H9 (cell line): Measurements from ENCODE around the gene GALNT10. TPM values are rescaled to one million over a fixed set of nuclear protein-coding genes. Genes with fewer than 3 reads are reported as not detected.

Experiments used
- DNase-seq: peaks from one replicate; pipeline ENCODE4 v3.0.0-alpha.2; 2017
- H2AFZ ChIP-seq: one replicate; pipeline ENCODE4 v1.6.1; 2013; ENCODE audit warnings: mild to moderate bottlenecking, low read length, control low read depth, moderate library complexity
- H2AK5ac ChIP-seq: 2 replicates; pipeline ENCODE4 v1.6.1; 2013; ENCODE audit warnings: low read length, control low read depth, mixed read lengths; ENCODE audit not compliant: insufficient read length
- H2BK120ac ChIP-seq: one replicate; pipeline ENCODE4 v1.6.1; 2013; ENCODE audit warnings: low read depth, mild to moderate bottlenecking, low read length, control low read depth, inconsistent platforms; ENCODE audit not compliant: poor library complexity, severe bottlenecking
- H2BK12ac ChIP-seq: 2 replicates; pipeline ENCODE4 v1.6.1; 2013; ENCODE audit warnings: low read length, control low read depth, mixed read lengths, low read depth; ENCODE audit not compliant: insufficient read length
- H2BK15ac ChIP-seq: 2 replicates; pipeline ENCODE4 v1.6.1; 2013; ENCODE audit warnings: low read depth, low read length, control low read depth
- H2BK20ac ChIP-seq: one replicate; pipeline ENCODE4 v1.6.1; 2013; ENCODE audit warnings: low read depth, mild to moderate bottlenecking, low read length, control low read depth, inconsistent platforms; ENCODE audit not compliant: poor library complexity, severe bottlenecking
- H2BK5ac ChIP-seq: 2 replicates; pipeline ENCODE4 v1.6.1; 2013; ENCODE audit warnings: low read length, control low read depth, mixed read lengths; ENCODE audit not compliant: insufficient read length
- H3K14ac ChIP-seq: 2 replicates; pipeline ENCODE4 v1.6.1; 2013; ENCODE audit warnings: low read length, control low read depth; ENCODE audit not compliant: insufficient read depth
- H3K18ac ChIP-seq: 2 replicates; pipeline ENCODE4 v1.6.1; 2013; ENCODE audit warnings: low read depth, mild to moderate bottlenecking, mixed read lengths, low read length, control low read depth; ENCODE audit not compliant: insufficient read length
- H3K23ac ChIP-seq: 2 replicates; pipeline ENCODE4 v1.6.1; 2013; ENCODE audit warnings: low read length, control low read depth, mixed read lengths, low read depth; ENCODE audit not compliant: insufficient read length
- H3K23me2 ChIP-seq: 2 replicates; pipeline ENCODE4 v1.6.1; 2013; ENCODE audit warnings: low read depth, mild to moderate bottlenecking, mixed read lengths, low read length, control low read depth; ENCODE audit not compliant: insufficient read length, poor library complexity, severe bottlenecking
- H3K27ac ChIP-seq: 2 replicates; pipeline ENCODE4 v1.5.1; 2013; ENCODE audit warnings: low read length, control low read depth, mixed read lengths, low read depth; ENCODE audit not compliant: insufficient read length
- H3K27me3 ChIP-seq: 2 replicates; pipeline ENCODE4 v1.6.1; 2013; ENCODE audit warnings: low read length, control low read depth, inconsistent platforms; ENCODE audit not compliant: insufficient read depth
- H3K4ac ChIP-seq: 2 replicates; pipeline ENCODE4 v1.6.1; 2013; ENCODE audit warnings: low read depth, mild to moderate bottlenecking, control low read depth, inconsistent platforms, low read length, moderate library complexity
- H3K4me1 ChIP-seq: 2 replicates; pipeline ENCODE4 v1.6.1; 2013; ENCODE audit warnings: low read length, control low read depth, inconsistent platforms; ENCODE audit not compliant: insufficient read depth
- H3K4me2 ChIP-seq: 2 replicates; pipeline ENCODE4 v1.6.1; 2013; ENCODE audit warnings: low read length, control low read depth, mixed read lengths; ENCODE audit not compliant: insufficient read length, insufficient read depth
- H3K56ac ChIP-seq: 2 replicates; pipeline ENCODE4 v1.6.1; 2013; ENCODE audit warnings: low read depth, mild to moderate bottlenecking, mixed read lengths, low read length, control low read depth; ENCODE audit not compliant: insufficient read length
- H3K79me1 ChIP-seq: 2 replicates; pipeline ENCODE4 v1.6.1; 2013; ENCODE audit warnings: low read depth, mild to moderate bottlenecking, moderate library complexity, low read length, control low read depth, inconsistent platforms; ENCODE audit not compliant: insufficient read depth, poor library complexity, severe bottlenecking
- H3K79me2 ChIP-seq: 2 replicates; pipeline ENCODE4 v1.6.1; 2013; ENCODE audit warnings: low read length, control low read depth, inconsistent platforms; ENCODE audit not compliant: insufficient read depth
- H3K9ac ChIP-seq: 2 replicates; pipeline ENCODE4 v1.6.1; 2013; ENCODE audit warnings: low read length, control low read depth, mixed read lengths; ENCODE audit not compliant: insufficient read length; ENCODE audit errors: extremely low read depth
- H3K9me3 ChIP-seq: one replicate; pipeline ENCODE4 v1.6.1; 2013; ENCODE audit warnings: low read depth, low read length, inconsistent platforms; ENCODE audit not compliant: control insufficient read depth
- H3T11ph ChIP-seq: one replicate; pipeline ENCODE4 v1.6.1; 2013; ENCODE audit warnings: mild to moderate bottlenecking, low read length, control low read depth, inconsistent platforms
- H4K20me1 ChIP-seq: one replicate; pipeline ENCODE4 v1.6.1; 2013; ENCODE audit not compliant: control insufficient read depth, insufficient read length, insufficient read depth
- H4K5ac ChIP-seq: 2 replicates; pipeline ENCODE4 v1.6.1; 2013; ENCODE audit warnings: low read depth, mild to moderate bottlenecking, mixed read lengths, low read length, control low read depth; ENCODE audit not compliant: insufficient read length
- H4K8ac ChIP-seq: replicated peaks from 2 replicates; pipeline ENCODE4 v1.6.1; 2013; ENCODE audit warnings: low read length, control low read depth, mixed read lengths, low read depth; ENCODE audit not compliant: insufficient read length
- H4K91ac ChIP-seq: 2 replicates; pipeline ENCODE4 v1.6.1; 2013; ENCODE audit warnings: low read depth, mild to moderate bottlenecking, moderate library complexity, mixed read lengths, low read length, control low read depth; ENCODE audit not compliant: insufficient read length
- H3K27ac Mint-ChIP-seq, 3 experiments: 2 replicates in 2 of 3; 3 replicates in 1 of 3; pipeline ENCODE4 v1.8.0; 2020 to 2021; ENCODE audit warnings: mixed read lengths in 3 of 3, mild to moderate bottlenecking in 1 of 3, moderate library complexity in 1 of 3
- H3K27me3 Mint-ChIP-seq: 2 replicates; pipeline ENCODE4 v1.8.0; 2021; ENCODE audit warnings: low read depth, mild to moderate bottlenecking, moderate library complexity, mixed read lengths
- H3K36me3 Mint-ChIP-seq, 3 experiments: 2 replicates in 2 of 3; 3 replicates in 1 of 3; pipeline ENCODE4 v1.8.0; 2020 to 2021; ENCODE audit warnings: low read depth in 3 of 3, mixed read lengths in 3 of 3; ENCODE audit not compliant: insufficient read depth in 1 of 3
- H3K4me1 Mint-ChIP-seq, 2 experiments: 2 replicates each; pipeline ENCODE4 v1.8.0; 2020; ENCODE audit warnings: mixed read lengths in 2 of 2
- H3K4me3 Mint-ChIP-seq, 2 experiments: 2 replicates in 1 of 2; 3 replicates in 1 of 2; pipeline ENCODE4 v1.8.0; 2020 to 2021; ENCODE audit warnings: mild to moderate bottlenecking in 2 of 2, mixed read lengths in 2 of 2, moderate library complexity in 1 of 2
- H3K9me3 Mint-ChIP-seq, 2 experiments: 2 replicates in 1 of 2; 3 replicates in 1 of 2; pipeline ENCODE4 v1.8.0; 2020; ENCODE audit warnings: mild to moderate bottlenecking in 2 of 2, mixed read lengths in 2 of 2, moderate library complexity in 1 of 2
- WGBS: extraction: QIAGEN DNeasy Blood & Tissue Kit; methylation state at CpG from one replicate; pipeline ENCODE4 v1.1.7; 2013; ENCODE audit warnings: missing lambda C conversion rate, low lambda C conversion rate, mixed read lengths; ENCODE audit not compliant: insufficient read length; ENCODE audit errors: extremely low coverage; 5-methylcytosine and 5-hydroxymethylcytosine counted together
- total RNA-seq: library from RNA; stranded (reverse); gene quantifications from 2 replicates; pipeline ENCODE4 v1.2.1, GENCODE V29; 2021
- TF ChIP-seq, protein P1 (sequence below): fragments of 200-600 bp; sonication (generic); conservative IDR thresholded peaks from 3 replicates; pipeline ENCODE4 v1.8.0; 2021; ENCODE audit warnings: antibody characterized with exemption, mild to moderate bottlenecking

The GALNT10 gene
- total RNA-seq, 1 experiment from 2014 or later, result 15.4 TPM

DNA sequence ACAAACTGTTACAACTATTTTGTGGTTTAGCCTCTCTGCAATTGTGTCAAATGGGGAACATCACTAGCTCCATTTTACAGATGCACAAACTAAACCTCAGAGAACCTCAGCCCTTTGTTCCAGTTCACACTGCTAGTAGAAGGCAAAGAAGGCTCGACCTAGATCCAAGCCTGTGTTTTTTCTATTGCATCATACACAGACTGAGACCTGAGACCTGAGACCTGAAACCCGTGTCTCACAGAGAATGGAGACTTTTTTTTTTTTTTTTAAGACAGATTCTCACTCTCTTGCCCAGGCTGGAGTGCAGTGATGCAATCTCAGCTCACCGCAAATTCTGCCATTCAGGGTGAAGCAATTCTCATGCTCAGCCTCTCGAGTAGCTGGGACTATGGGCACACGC lies 120.8 kb downstream of the GALNT10 start:
- Histone ChIP-seq H3K56ac (no peak overlapping the region), H4K91ac (no peak overlapping the region), H3T11ph (no peak overlapping the region), H3K27ac (no peak overlapping the region), H4K8ac (no peak overlapping the region), H3K23me2 (no peaks in the 10 kb centered on the region), H4K20me1 (no peaks in the 10 kb centered on the region), H2BK20ac (no peak overlapping the region), H2BK5ac (no peak overlapping the region), H3K4me2 (no peak overlapping the region), H2AFZ (no peak overlapping the region), H4K5ac (no peak overlapping the region), H3K4me1 (no peaks in the 10 kb centered on the region), H3K9ac (no peak overlapping the region), H3K79me2 (no peaks in the 10 kb centered on the region), H3K79me1 (no peaks in the 10 kb centered on the region), H3K14ac (no peak overlapping the region), H3K9me3 (no peaks in the 10 kb centered on the region), H2BK15ac (no peak overlapping the region), H2BK120ac (no peak overlapping the region), H2BK12ac (no peak overlapping the region), H3K23ac (no peak overlapping the region), H3K4ac (no peak overlapping the region), H2AK5ac (no peak overlapping the region), H3K27me3 (no peaks in the 10 kb centered on the region), H3K18ac (no peak overlapping the region)
- Mint-ChIP-seq H3K27me3 (no peaks in the 10 kb centered on the region), H3K27ac (no peak overlapping the region), H3K9me3 (no peaks in the 10 kb centered on the region), H3K36me3 (no peaks in the 10 kb centered on the region), H3K4me3 (no peak overlapping the region), H3K4me1 (peaks cover 0 to 3% of the 10 kb centered on the region in 2 experiments; a peak in 2 of 4 replicates)
- DNase-seq, result no peak
- no CpG with 5 or more reads among the region's 5 CpGs for WGBS
- TF ChIP-seq, protein P1, sequence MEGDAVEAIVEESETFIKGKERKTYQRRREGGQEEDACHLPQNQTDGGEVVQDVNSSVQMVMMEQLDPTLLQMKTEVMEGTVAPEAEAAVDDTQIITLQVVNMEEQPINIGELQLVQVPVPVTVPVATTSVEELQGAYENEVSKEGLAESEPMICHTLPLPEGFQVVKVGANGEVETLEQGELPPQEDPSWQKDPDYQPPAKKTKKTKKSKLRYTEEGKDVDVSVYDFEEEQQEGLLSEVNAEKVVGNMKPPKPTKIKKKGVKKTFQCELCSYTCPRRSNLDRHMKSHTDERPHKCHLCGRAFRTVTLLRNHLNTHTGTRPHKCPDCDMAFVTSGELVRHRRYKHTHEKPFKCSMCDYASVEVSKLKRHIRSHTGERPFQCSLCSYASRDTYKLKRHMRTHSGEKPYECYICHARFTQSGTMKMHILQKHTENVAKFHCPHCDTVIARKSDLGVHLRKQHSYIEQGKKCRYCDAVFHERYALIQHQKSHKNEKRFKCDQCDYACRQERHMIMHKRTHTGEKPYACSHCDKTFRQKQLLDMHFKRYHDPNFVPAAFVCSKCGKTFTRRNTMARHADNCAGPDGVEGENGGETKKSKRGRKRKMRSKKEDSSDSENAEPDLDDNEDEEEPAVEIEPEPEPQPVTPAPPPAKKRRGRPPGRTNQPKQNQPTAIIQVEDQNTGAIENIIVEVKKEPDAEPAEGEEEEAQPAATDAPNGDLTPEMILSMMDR, result no peak
